CD4-positive, alpha-beta T cell treated with Interleukin-21 for 1 hour (primary cell): Measurements from ENCODE around the gene BST2.

Source experiments
- DNase-seq: peaks from one replicate; pipeline ENCODE4 v3.0.0-alpha.2; 2020

BST2 gene

GRCh38 chr19:17405250-17406045 is at the start of gene BST2:
TSS of gene BST2 (minus strand) at chr19:17405630. CDS start at chr19:17405575, 55 bp downstream.
- DNase-seq = peak; percentile 84

- DNase-seq = no peak
Observed at GRCh38 chr19:17454576-17455071, 49.2 kb upstream of the BST2 start.

- no peak for DNase-seq
Observed at GRCh38 chr19:17451820-17452219, 46.4 kb upstream of the BST2 start.

GRCh38 chr19:17450264-17451075 is 45.0 kb upstream of the BST2 start:
- no peak for DNase-seq

- DNase-seq = peak; percentile 62
Observed at GRCh38 chr19:17448131-17448967, 42.9 kb upstream of the BST2 start, which contains the start of gene TMEM221. TSS of gene TMEM221 (minus strand) at chr19:17448668. CDS start at chr19:17448462, 206 bp downstream.

GRCh38 chr19:17447704-17448130 is 42.3 kb upstream of the BST2 start:
- no peak for DNase-seq

- no peak for DNase-seq
Observed at GRCh38 chr19:17445526-17446165, 40.2 kb upstream of the BST2 start.

- DNase-seq = peak; percentile 19
Observed at GRCh38 chr19:17441241-17442021, 36.0 kb upstream of the BST2 start.

- DNase-seq = no peak
Observed at GRCh38 chr19:17436874-17437267, 31.4 kb upstream of the BST2 start.

GRCh38 chr19:17436094-17436873 is 30.9 kb upstream of the BST2 start:
- DNase-seq = no peak

GRCh38 chr19:17435218-17435617 is 29.8 kb upstream of the BST2 start:
- no peak for DNase-seq

- no peak for DNase-seq
Observed at GRCh38 chr19:17431417-17431816, 26.0 kb upstream of the BST2 start.

- no peak for DNase-seq
Observed at GRCh38 chr19:17429641-17430113, 24.2 kb upstream of the BST2 start.

GRCh38 chr19:17424743-17425365 is 19.4 kb upstream of the BST2 start:
- DNase-seq = peak; percentile 21

- DNase-seq = no peak
Observed at GRCh38 chr19:17423429-17424208, 18.2 kb upstream of the BST2 start.

GRCh38 chr19:17421942-17422341 is 16.5 kb upstream of the BST2 start:
- DNase-seq = no peak

GRCh38 chr19:17420475-17420924 is 15.1 kb upstream of the BST2 start:
- peak; percentile 24 for DNase-seq

- DNase-seq = peak; percentile 97
Observed at GRCh38 chr19:17419621-17420474, 14.4 kb upstream of the BST2 start, which contains the start of gene MVB12A. TSS of gene MVB12A (plus strand) at chr19:17420047. CDS start at chr19:17420136, 89 bp downstream.
